ENCODE measurements around the gene TFEB.

TFEB gene

DNA sequence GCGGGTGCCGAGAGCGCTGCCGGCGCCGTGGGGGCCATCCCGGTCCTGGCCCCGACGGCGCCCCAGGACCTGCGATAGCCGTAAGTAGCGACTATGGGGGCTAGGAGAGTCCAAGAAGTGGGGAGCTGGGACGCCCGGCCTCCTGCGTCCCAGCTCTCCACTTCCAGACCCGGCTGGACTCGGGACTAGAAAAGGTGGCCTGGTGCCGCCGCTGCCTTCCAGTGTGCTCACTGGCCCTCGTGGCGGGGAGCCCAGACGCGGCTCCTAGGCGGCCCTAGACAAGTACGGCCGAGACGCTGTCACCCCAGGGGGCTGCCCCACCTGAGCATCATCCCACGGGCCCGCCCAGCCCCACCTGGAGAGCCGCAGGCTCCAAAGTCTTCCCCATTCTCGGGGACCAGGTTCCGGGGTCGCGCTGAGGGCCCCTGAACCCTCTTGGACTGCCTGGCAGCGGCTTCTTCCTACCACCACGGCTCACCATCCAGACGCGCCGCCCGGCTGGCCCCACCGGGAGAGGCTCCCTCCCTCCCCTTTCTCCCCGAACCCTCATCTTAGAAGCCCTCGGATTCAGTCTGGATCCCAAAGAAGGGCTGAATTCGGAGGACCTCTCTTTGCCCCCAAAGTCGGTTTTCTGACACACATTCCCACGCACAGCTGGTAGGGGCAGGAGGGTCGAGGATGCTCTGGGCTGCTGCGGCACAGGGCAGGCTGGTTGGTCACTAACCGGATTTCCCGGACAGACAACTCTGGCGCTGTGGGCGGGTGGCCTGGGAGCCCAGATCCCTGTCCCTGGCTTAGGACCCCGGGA lies 98.0 kb downstream of the TFEB start:
- no peak for TF ChIP-seq ZNF274 (IDR thresholded peaks at IDR 0.05; ENCODE audit: low read depth, low read length)
- H3K4me3 ChIP-seq (ENCODE audit: low read length), result no peak overlapping the region

DNA sequence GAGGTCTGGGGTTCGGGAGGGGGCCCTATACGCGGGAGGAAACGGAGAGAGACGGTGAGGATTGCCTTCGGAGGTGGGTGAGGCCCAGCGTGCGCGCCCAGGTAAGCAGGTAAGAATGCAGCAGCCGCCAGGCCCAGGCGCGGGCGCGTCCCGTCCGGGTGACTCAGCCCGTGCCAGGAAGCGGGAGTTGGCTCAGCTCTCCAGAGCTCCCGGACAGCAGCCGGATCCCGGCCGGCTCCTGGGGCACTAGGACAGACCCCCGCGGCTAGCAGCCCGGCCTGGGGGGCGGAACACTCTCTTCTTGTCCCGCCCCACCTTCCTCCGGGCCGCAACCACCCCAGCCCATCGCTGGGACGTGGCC lies 98.6 kb downstream of the TFEB start:
- H3K4me3 ChIP-seq (ENCODE audit: low read length), result no peak overlapping the region
- no peak for TF ChIP-seq ZNF274 (IDR thresholded peaks at IDR 0.05; ENCODE audit: low read depth, low read length)

DNA sequence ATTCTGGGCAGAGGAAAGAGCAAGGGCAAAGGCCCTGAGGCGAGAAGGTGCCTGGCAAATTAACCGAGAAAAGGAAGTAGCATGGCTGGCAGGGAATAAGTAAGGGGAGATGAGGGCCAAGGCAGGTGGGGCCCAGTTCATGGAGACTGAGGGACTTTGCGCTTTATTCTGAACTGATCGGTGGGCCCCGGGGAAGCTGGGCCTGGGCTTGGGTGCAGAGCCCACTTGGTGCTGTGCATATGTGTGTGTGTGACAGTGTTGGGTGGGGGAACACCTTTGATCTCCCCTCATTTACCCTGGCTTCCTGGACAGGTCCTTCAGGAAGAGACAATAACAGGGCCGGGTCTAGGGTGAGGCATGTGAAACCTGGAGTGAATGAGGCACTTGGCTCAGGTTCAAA lies 100.0 kb downstream of the TFEB start:
- H3K4me3 ChIP-seq (ENCODE audit: low read length), result no peak overlapping the region
- no peak for TF ChIP-seq ZNF274 (IDR thresholded peaks at IDR 0.05; ENCODE audit: low read depth, low read length)

DNA sequence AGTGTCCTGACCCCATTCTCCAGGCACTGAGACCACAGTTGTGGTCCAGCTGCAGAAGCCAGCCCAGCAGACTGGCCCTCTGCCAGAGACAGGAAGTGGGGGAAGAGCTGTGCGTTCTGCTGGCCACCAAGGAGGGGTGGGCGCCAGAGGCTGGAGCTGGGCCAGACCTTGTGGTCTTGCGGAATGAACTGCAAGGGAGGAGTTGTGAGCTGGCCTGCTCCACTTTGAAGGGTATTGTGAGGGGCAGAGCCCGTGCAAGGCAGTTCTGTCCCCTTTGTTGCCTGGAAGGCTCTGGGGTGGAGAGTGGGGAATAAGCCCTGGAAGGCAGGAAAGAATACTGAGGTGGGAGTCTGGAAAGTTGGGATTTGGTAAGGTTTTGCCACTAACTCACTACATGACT lies 100.8 kb downstream of the TFEB start:
- no peak overlapping the region for H3K4me3 ChIP-seq (ENCODE audit: low read length)
- TF ChIP-seq ZNF274 (IDR thresholded peaks at IDR 0.05; ENCODE audit: low read depth, low read length), result no peak
